Stimulated activated CD4-positive, alpha-beta T cell treated with anti-CD3 and anti-CD28 coated beads, TNF-alpha, amount 100 ng/mL, for 1 hour (primary cell): ENCODE data around the gene GGN.
"Not testable (repeated sequence)": the region's sequence is repeated elsewhere in the genome, so short reads cannot be mapped to it uniquely, and the experiment has no call there.

ENCODE experiments used
- DNase-seq, 3 donors: peaks; one replicate each; pipeline ENCODE4 v3.0.0-alpha.2; 2020; ENCODE audit warnings: low read depth in 3 of 3, low spot score in 1 of 3

Gene GGN

DNA sequence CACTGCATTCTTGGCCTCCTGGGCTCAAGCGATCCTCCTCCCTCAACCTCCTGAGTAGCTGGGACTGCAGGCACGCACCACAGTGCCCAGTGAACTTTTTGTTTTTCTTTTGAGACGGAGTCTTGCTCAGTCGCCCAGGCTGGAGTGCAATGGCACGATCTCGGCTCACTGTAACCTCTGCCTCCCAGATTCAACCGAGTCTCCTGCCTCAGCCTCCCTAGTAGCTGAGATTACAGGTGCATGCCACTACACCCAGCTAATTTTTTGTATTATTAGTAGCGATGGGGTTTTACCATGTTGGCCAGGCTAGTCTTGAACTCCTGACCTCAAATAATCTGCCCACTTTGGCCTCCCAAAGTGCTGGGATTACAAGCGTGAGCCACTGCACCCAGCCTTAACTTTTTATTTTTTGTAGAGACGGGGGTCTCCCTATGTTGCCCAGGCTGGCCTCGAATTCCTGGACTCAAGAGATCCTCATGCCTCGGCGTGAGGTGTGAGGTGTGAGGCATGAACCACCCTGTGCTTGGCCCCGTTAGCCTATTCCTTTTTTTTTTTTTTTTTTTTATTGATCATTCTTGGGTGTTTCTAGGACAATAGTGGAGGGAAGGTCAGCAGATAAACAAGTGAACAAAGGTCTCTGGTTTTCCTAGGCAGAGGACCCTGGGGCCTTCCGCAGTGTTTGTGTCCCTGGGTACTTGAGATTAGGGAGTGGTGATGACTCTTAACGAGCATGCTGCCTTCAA lies 24.7 kb downstream of the GGN start:
- not testable (repeated sequence) for DNase-seq

DNA sequence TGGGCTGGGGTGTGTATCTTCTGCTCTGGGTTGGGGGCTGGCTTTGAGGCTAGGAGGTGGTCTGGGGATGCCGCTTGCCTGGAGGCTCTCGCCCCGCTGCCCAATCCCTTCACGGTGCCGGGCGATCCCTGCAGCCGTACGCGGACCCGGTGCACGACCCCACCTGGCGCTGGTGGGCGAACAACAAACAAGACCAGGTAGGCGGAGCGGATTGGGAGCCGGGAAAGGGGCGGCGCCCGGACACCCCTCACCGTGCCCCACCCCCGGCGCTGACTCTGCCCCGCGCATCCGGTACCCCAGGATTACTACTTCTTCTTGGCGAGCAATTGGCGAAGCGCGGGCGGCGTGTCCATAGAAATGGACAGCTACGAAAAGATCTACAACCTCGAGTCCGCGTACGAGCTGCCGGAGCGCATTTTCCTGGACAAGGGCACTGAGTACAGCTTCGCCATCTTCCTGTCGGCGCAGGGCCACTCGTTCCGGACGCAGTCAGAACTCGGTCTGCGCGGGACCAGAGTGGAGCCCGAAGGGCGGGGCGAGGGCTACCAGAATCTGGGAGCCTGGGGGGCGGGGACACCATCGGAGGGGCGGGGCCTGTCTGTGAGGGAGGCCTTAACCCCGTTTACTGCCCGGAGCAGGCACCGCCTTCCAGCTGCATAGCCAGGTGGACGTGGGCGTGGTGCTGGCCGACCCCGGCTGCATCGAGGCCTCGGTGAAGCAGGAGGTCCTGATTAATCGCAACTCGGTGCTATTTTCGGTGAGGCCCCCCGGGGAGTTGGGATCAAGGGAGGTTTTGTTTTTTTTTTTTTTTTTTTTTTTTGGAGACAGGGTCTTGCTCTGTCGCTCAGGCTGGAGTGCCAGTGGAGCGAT lies 25.5 kb downstream of the GGN start:
- peak; percentile 29 to 52 (median 35) for DNase-seq

DNA sequence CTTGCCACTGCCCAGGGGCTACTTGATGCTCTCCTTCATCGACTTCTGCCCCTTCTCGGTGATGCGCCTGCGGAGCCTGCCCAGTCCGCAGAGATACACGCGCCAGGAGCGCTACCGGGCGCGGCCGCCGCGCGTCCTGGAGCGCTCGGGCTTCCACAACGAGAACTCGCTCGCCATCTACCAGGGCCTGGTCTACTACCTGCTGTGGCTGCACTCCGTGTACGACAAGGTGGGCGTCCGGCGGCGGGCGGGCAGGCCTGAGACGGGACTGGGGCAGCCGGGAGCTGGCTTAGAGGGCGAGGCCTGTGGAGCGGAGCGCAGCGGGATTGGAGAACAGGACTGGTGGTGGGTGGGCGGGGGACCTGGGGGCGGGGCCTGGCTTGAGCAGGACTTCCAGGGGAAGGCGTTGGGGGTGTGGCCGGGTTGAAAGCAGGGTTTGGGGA lies 26.2 kb downstream of the GGN start:
- DNase-seq = peak in 1 of 3 donors; percentile 46

DNA sequence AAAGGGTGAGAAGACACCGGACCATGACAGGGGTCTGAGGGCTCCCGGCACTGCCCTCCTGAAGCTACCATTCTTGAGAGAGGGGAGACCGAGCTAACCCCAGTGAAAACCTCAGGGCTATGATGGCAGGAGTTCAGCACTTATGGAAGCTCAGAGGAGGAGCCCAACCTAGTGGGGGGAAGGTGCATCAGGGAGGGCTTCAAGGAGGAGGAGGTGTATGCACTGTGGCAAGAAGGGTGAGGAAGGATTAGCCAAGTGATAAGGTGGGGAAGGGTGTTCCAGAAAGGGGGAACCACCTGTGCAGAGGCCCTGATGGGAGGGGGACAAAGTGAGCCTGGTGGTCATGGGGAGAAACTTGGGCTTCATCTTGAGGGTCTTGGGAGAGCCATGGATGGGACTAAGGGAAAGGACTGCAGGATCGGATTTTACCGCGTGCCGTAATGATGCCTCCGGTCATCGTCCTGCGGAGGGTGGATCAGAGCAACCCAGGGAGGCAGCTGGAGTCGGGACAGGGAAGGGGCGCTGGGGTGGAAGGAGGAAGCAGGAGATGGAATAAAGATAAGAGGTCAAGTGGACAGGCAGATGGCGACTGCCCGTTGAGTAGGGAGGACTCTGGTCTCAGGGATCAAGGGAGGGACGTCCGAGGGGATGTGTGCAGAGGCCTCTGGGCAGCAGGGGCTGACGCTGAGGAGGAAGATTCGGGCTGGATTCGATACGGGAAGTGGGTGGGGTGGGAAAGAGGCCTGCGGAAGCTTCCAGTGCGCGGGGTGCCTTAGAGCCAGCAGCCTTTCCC lies 26.8 kb downstream of the GGN start:
- DNase-seq = no peak

DNA sequence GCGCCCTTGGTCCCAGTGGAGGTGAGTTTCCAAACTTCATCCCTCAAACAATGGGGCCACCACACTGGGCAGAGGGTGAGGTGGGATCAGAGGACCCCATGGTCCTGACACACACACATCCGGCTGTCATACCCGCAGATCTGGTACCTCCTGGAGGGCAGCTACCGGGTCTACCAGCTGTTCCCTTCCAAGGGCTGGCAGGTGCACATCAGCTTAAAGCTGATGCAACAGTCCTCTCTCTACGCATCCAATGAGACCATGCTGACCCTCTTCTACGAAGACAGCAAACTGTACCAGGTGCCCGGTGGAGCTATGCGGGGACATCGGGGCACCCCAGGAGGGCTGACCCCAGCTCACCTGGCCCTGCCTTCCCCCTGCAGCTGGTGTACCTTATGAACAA lies 27.5 kb downstream of the GGN start:
- no peak for DNase-seq

DNA sequence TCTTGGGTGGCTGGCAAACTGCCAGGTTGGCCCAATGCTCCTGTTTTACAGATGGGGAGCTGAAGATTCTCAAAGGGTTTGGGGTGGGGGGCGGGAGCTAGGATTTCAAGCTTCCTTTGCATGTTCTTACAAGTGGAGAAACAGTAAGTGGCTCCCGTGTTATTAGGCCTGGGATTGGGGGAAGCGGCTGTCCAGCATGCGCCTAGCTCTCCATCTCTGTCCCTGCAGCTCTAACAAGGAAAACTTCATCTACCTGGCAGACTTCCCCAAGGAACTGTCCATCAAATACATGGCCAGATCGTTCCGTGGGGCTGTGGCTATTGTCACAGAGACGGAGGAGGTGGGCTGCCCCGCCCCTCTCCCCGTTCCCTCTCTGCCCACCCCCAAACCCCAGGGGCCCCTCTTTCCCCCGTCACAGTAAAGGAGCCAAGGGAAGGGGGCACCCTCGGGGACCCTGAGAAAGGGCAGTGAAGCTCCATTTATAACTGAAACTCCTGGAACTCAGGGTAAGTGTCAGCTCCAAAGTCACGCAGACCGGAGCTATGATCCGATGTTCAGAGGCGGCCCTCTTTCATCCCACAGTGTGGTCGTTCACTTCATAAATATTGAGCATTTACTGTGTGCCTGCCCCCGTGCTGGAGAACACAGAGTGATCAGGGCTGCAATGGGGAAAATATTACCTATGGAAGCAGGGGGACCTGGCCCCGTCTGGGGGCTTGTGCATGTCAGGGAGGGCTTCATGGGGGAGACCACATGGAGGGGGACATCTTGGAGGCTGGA lies 28.4 kb downstream of the GGN start:
- no peak for DNase-seq

DNA sequence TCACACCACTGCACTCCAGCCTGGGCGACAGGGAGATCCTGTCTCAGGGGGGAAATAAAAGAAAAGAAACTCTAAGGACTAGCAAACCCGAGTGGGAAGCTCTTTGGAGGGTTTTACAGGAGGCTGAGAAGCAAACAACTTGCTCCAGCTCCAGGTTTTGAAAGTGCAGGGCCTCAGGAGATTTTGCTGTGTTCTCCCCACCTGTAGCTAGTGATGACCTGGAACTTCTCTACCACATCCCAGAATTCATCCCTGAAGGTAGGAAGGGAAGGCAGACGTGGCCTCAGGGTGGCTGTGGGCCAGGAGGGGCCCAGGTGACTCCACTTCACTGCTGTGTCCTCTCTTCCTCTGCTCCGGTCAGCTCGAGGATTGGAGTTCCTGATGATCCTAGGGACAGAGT lies 29.8 kb downstream of the GGN start:
- DNase-seq = no peak

DNA sequence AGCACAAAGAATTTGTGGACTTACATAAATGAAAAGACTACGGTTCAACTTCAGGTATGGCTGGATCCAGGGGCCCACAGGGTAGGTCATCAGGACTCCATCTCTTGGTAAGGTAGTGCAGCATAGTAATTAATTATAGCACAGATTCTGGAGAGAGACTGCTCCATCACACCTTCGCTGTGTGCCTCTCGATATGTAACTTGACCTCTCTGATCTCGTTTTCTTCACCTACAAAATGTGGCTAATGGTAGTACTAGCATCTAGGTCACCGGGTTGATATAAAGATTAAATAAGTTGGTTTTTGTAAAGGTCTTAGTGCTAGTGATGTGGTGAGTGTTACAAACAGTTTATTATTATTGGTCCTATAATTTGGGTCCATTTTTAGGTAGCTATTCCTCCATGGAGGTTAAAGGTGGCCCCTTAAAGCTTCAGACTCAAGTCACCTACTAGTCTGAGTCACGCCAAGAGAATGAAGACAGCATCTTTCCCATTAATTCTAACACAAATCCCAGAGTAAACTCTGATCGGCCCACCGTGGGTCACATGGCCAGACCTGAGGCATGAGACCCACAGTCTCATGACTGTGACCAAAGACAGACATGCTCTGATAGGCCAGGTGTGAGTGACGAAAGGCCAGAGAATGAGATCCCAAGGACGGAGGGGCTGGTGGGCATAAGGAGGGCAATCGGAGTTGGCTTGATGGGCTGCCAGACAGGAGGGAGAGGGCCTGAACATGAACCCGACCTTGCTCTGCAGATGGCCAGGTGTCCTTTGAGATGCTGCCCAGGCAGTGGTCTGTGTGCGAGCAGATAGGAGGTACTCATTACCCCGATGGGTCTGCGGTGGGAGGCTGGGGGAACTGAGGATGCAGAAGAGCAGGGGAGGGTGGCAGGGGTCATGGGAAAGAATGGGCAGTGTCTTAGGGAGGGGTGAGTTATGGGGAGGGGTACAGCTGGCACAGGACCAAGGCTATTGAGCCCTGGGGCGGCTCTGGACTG lies 31.8 kb downstream of the GGN start:
- DNase-seq = no peak

DNA sequence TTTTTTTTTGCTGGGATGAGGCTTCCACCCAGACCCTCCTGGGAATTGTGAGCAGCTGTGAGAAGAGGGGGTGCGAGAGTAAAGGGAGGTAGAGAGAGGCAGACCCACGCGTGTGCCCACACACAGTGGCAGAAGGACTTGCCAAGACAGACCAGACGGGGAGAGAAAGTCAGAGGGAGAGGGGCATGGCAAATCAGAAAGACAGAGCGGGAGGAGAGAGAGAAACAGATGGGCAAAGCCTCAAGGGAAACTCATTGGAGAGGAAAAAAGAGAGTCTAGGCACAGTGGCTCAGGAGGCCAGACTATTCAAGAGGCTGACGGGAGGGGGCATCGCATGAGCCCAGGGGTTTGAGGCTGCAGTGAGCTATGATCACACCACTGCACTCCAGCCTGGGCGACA lies 35.2 kb downstream of the GGN start:
- no peak for DNase-seq

DNA sequence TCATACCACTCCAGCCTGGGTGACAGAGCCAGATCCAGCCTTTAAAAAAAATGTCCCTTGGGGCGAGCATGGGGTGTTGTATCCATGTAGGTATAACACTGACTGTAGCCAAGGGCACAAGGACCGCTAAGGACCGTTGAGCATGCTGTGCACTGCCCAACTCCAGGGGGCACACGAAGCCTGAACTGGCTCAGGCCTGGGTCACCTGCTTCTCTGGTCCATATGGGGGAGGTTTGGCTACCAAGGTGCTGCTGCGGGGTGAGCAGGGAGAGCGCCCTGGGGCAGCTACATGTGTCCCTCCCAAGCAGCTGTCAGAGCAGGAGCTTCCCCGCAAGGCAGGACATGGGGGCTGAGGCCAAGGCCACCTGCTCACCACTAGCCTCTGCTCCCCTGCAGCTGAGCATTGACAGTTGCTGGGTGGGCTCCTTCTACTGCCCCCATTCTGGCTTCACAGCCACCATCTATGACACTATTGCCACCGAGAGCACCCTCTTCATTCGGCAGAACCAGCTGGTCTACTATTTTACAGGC lies 35.9 kb downstream of the GGN start:
- no peak for DNase-seq

DNA sequence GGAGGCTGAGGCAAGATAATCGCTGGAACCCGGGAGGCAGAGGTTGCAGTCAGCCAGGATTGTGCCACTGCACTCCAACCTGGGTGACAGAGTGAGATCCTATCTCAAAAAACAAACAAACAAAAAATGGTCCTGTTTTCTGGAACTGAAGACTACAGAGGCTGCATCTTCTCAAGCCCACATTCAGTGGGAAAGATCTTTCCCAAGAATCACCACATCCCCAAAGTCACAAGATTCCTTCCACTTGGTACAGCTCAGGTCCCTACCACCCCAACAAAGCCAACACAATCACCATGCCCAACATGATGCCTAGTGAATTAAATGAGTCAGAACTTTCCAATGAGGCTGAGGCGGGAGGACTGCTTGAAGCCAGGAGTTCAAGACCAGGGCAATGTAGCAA lies 37.0 kb downstream of the GGN start:
- DNase-seq = no peak

DNA sequence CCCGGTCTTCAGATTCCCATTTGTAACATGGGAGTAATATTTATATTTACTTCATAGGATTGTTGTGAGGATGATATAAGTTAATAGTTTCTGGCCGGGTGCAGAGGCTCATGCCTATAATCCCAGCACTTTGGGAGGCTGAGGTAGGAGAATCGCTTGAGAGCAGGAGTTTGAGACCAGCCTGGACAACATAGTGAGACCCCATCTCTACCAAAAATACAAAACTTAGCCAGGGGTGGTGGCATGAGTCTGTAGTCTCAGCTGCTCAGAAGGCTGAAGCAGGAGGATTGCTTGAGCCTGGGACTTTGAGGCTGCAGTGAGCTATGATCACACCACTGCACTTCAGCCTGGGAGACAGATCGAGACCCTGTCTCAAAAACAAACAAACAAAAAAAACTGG lies 41.0 kb downstream of the GGN start:
- DNase-seq = no peak

DNA sequence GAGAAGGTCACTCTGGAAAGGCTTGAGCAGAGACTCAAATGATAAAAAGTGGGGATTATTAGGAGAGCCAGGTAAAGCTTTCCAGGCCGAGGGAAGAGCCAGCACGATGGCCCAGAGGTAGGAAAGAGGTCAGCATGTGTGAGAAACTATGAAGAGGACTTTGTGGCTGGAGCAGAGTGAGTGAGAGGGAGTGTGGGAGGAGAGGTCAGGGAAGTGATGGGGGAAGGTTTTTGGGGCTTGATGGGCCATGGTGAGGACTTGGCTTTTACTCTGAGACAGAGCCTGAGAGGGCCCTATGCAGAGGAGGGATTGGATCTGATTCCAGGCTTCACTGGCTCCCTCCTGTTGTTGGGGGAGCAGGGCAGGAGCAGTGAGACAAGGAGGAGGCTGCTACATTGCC lies 46.9 kb downstream of the GGN start:
- DNase-seq = no peak

DNA sequence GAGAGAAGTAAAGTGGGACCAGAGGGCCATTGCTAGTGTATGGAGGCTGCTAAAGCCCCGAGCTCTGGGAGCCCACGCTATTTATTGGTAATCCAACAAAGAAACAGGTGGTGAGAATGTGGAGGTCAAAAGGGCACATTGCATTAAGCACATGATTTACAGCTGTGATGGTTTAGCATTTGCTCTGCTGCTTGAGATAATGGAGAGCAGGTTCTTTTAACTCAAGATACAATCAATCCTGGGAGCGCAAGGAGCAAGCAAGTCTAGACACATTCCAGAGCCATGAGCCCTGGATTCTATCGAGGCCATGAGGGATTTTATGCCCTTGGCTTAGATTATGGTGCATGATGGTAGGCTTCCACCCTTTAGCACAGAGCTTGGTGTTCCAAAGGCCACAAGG lies 48.8 kb downstream of the GGN start:
- not testable (repeated sequence) for DNase-seq

DNA sequence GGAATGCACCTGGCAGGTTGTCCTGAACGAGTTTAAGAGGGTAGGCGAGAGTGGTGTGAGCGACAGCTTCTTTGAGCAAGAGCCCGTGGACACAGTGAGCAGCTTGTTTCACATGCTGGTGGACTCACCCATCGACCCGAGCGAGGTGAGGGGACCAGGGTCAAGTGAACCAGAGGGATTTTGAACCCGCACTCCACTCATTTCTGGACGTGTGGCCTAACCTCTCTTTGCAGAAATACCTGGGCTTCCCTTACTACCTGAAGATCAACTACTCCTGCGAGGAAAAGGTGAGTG lies 50.5 kb downstream of the GGN start:
- DNase-seq = no peak

DNA sequence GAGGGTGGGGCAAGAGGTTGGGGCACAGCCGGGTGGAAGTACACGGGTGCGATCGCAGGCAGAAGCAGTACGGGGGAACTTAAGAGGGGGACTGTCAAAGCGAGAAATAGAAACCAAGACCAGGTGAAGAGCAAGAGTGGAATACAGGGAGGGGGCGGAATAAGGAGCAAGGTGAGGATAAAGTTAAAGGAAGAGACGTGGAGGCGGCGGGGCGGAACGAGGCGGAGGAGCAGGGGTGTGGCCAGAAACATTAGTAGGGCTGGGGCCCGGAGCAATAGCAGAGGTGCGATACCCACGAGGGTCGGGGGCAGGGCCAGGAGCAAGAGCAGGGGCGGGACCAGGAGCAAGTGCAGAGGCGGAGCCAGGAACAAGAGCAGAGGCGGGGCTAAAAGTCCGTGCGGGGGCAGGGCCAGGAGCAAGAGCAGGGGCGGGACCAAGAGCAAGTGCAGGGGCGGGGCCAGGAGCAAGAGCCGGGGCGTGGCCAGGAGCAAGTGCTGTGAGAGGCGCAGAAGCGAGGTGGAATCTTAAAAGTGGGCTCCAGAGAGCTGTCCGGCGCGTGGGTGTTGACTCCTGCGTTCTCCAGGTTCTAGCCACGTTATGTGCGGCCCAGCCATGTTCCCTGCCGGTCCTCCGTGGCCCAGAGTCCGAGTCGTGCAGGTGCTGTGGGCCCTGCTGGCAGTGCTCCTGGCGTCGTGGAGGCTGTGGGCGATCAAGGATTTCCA lies 51.0 kb downstream of the GGN start:
- peak; percentile 86 to 90 (median 90) for DNase-seq

DNA sequence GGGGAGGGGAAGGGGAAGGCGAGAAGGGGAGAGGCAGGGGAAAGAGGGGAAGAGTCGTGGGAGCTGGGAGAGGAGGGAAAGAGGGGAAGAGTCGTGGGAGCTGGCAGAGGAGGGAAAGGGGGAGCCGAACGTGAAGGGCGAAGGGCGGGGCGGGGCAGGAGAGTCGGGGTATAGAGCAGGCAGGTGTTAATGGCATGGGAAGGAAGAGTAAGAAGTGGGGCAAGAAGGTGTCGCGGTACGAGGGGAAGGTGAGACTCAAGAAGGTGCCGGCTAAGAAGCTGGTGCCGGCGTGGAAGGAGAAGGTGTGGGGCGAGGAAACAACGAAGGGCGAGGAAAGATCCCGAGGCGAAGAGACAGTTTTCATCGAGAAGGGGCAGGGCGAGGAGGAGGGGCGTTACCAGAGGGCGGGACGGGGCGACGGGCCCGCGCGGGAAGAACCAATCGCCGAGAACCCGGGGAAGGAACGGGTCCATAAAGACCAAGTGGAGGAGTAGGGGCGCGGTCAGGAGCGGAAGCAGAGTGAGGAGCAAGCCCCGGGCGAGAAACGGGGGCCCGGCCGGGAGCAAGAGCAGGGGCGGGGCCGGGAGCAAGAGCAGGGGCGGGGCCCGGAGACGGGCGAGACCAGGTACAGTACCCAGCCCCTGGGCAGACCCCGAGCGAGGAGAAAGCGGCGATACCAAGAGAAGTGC lies 51.7 kb downstream of the GGN start:
- peak; percentile 86 to 92 (median 88) for DNase-seq
